Lower leg skin (tissue), 4 donors: ENCODE results near the gene ADAM33. TPM values are rescaled to one million over a fixed set of nuclear protein-coding genes. Genes with fewer than 3 reads are reported as not detected.

ENCODE experiments used
- DNase-seq, 2 donors: peaks; one replicate each; pipeline ENCODE4 v3.0.0-alpha.2; 2019; ENCODE audit warnings: low spot score in 2 of 2
- H3K4me3 ChIP-seq: fragments of 200-600 bp; sonication (generic); 2 replicates; pipeline ENCODE4 v1.5.1; 2017; ENCODE audit warnings: mild to moderate bottlenecking, low read depth; ENCODE audit not compliant: poor library complexity, severe bottlenecking
- POLR2A ChIP-seq, 2 donors: fragments of 450-650 bp; IDR thresholded peaks; one replicate each; pipeline ENCODE4 v1.6.1; 2016 to 2017; ENCODE audit warnings: antibody characterized with exemption in 2 of 2, mild to moderate bottlenecking in 1 of 2, moderate library complexity in 1 of 2
- WGBS, 2 donors: methylation state at CpG; one replicate each; pipeline ENCODE4 v1.1.5; 2018; 5-methylcytosine and 5-hydroxymethylcytosine counted together
- intact Hi-C: fragments of 100-400 bp; cut with DNase I; formaldehyde crosslinking; loops from one replicate; pipeline ENCODE4 v1.15.0; 2023; ENCODE audit warnings: low total_unique reads
- total RNA-seq, 4 donors: library from RNA; depleted of rRNA; stranded (reverse); fragments of >200 nt; gene quantifications; one replicate each; pipeline ENCODE4 v1.1.0, GENCODE V29; 2016
- TF ChIP-seq, protein P1 (sequence below), 3 donors: fragments of 450-650 bp; IDR thresholded peaks; one replicate each; pipeline ENCODE4 v1.5.1; 2016; ENCODE audit warnings: antibody characterized with exemption in 3 of 3, mild to moderate bottlenecking in 3 of 3, moderate library complexity in 2 of 3

ADAM33 gene
- total RNA-seq, 4 donors from 2014 or later: 8.0 to 13.7 (median 11.1) TPM

DNA sequence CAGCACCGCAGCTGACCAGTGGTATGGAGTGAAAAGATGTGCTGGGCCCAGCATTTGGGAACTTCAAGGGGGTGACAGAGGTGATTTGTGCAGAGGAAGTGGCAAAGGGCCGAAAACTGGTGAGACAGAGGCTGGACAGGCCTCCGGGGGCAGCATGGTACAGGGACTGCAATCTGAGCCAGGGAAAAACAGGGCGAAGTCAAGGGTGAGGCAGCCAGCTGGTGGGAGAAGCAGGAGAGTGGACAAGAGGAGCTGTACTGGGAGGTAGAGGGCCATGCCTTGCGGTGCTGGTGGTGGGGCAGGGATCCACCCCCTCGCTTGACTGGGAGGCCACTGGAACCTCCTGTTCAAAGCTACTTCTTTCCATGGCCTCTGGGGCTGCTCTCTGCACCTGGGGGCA is 11.3 kb downstream of the ADAM33 start:
- TF ChIP-seq, protein P1, sequence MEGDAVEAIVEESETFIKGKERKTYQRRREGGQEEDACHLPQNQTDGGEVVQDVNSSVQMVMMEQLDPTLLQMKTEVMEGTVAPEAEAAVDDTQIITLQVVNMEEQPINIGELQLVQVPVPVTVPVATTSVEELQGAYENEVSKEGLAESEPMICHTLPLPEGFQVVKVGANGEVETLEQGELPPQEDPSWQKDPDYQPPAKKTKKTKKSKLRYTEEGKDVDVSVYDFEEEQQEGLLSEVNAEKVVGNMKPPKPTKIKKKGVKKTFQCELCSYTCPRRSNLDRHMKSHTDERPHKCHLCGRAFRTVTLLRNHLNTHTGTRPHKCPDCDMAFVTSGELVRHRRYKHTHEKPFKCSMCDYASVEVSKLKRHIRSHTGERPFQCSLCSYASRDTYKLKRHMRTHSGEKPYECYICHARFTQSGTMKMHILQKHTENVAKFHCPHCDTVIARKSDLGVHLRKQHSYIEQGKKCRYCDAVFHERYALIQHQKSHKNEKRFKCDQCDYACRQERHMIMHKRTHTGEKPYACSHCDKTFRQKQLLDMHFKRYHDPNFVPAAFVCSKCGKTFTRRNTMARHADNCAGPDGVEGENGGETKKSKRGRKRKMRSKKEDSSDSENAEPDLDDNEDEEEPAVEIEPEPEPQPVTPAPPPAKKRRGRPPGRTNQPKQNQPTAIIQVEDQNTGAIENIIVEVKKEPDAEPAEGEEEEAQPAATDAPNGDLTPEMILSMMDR (IDR thresholded peaks at IDR 0.05): no peak
- no peak for TF ChIP-seq POLR2A (IDR thresholded peaks at IDR 0.05)
- 68 to 78% methylated on average over 6 of the region's 6 CpGs for WGBS, 2 donors
- intact Hi-C loops: loop anchor here (10.0 kb wide), 1 partner anchor 414 kb away; no protein-coding TSS in a partner anchor
- no peak overlapping the region for H3K4me3 ChIP-seq
- DNase-seq: no peak

DNA sequence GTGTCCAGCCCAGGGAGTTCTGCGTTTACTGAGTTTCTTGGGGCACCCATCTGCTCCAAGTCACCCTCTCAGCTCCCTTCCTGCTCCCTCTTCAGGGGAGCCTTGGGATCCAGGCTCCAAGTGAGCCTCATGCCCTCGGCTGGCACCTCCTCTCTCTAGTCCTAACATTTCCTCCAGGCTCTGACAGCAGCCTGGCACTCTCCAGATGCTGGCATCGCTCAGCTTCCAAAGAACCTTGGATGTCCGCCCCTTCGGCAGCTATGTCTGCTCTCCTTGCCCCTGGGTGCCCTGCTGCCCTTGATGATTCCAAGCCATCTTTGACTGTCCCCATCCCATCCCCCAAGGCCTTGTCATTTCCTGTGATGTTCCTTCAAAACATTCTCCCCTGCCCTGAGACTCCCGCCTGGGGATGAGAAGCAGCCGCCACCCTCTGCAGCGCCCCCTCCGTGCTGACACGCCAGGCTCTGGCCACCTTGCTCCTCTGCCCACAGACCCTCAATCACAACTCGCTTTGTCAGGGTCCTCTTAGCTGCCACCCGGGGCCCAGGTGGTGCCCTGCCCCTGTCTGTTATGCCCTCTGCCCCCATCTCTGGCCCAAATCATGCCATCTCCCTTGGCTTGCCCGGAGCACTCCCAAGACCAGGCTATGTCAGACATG is 12.0 kb downstream of the ADAM33 start:
- WGBS, 2 donors: 68 to 70% methylated on average over 13 of the region's 13 CpGs
- no peak for TF ChIP-seq POLR2A (IDR thresholded peaks at IDR 0.05)
- TF ChIP-seq, protein P1 (IDR thresholded peaks at IDR 0.05): no peak
- no peak overlapping the region for H3K4me3 ChIP-seq
- no peak for DNase-seq
- intact Hi-C loops: loop anchor here (10.0 kb wide), 1 partner anchor 415 kb away; no protein-coding TSS in a partner anchor

DNA sequence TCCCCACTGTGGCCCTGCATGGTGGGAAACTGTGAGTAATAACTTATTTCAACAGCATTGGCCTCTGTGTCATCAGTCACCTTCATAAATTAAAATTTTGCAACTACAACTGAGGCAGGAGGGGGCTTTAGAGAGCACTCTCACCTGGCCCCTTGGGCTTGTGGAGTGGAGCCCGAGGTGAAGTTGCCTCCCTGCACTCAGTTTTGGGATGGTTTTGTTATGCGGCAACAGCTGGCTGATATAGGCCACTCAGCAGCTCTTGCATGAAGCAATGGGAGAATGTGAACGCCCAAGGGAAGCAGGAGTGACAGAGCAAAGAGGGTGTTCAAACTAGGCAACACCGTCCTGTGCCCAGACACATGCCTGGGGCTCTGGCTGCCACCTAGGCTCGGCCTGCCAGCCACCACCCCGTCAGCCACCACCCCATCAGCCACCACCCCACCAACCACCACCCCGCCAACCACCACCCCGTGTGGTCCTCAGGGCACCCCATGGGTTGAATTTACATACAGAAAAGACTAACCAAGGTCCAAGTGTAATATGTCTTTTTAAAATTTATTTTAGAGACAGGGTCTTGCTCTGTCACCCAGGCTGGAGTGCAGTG is 14.3 kb downstream of the ADAM33 start:
- no peak for DNase-seq
- H3K4me3 ChIP-seq: no peak overlapping the region
- 74 to 82% methylated on average over 8 of the region's 8 CpGs for WGBS, 2 donors
- intact Hi-C loops: no loop called here
- TF ChIP-seq, protein P1 (IDR thresholded peaks at IDR 0.05): no peak
- no peak for TF ChIP-seq POLR2A (IDR thresholded peaks at IDR 0.05)

DNA sequence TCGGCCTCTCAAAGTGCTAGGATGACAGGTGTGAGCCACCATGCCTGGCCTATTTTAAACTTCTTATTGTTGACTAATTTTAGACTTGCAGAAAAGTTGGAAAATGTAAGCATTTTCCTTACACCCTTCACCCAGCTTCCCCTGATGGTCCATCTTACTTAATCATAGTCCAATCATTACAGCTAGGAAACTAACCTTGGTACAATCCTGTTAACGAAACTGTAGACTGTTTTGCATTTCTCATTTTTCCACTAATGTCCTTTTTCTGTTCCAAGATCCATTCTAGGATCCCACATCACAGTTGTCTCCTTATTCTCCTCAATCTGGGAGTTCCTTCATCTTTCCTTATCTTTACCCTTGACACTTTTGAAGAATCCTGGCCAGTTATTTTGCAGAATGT is 18.0 kb downstream of the ADAM33 start:
- 87 to 92% methylated on average over 2 of the region's 2 CpGs for WGBS, 2 donors
- intact Hi-C loops: no loop called here
- TF ChIP-seq, protein P1 (IDR thresholded peaks at IDR 0.05): no peak
- no peak for TF ChIP-seq POLR2A (IDR thresholded peaks at IDR 0.05)
- no peak overlapping the region for H3K4me3 ChIP-seq
- no peak for DNase-seq

DNA sequence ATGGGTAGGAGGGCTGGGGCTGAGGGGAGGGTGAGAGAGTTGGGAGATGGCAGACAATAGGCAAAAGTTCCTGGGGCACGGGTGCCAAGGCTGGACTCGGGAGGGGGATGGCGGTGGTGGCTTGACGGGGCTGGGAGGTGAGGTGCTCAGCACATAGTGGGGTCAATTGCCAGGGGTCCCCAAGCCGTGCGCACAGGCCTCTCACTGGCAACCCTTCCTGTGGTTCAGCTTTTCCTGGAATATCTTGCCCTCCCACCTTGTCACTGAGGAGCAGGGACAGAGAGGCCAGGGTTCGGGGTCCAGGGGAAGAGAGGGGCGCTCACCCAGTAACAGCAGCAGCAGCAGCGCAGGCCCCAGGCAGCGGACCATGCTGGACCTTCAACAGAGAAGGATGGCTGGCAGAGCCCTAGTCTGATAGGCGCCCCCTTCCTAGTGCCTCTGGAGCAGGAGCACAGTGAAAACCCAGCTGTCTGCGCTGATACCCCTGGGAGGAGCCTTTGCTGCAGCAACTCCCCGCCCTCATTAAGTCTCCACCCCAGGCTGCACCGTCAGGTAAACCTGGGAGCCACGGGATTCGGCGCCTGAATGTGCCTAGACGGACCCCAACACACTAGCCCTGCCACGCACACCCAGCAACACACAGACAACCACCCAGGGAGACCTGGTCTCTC is 18.6 kb downstream of the ADAM33 start, which contains the start of gene GFRA4:
TSS of gene GFRA4 (minus strand) at position 369 of the 671 bp plus-strand sequence. CDS start at position 369, 0 bp downstream.
- intact Hi-C loops: no loop called here
- H3K4me3 ChIP-seq: no peak within 1 kb of the TSS
- no peak for DNase-seq
- WGBS, 2 donors: 58 to 68% methylated on average over 18 to 19 of the region's 19 CpGs
- TF ChIP-seq POLR2A (IDR thresholded peaks at IDR 0.05): no peak
- TF ChIP-seq, protein P1 (IDR thresholded peaks at IDR 0.05): no peak
